ENCODE measurements around the gene SORCS2.

DNA sequence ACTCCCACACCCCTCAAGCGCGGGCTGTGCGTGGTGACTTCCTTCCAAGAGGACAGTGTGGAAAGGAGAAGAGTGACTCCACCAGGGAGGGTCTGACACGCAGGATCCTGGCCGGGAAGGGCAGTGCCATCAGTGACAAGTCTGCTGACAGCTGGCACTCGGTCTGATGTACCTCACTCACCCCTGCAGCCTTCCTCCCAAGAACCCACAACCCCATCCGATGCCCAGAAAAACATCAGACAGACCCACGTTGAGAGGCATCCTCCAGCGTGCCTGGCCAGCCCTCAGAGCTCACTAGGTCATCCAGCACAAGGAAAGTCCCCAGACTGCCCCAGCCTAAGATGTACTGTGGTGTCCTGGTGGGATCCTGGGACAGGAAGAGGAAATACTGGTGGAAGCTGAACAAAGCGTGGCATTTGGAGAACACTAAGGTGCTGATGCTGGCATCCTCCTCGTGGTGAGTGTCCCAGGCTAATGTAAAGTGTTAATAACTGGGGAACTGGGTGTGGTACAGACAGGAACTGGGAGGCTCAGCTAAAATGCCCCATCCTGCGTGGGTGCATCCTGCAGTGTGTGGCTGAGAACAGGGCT is 442.4 kb downstream of the SORCS2 start:
- TF ChIP-seq ZNF274 (IDR thresholded peaks at IDR 0.05; ENCODE audit: low read depth, low read length) (no peak), YY1 (IDR thresholded peaks at IDR 0.05; ENCODE audit: insufficient read depth, insufficient read length) (no peak), SUZ12 (IDR thresholded peaks at IDR 0.05; ENCODE audit: extremely low read depth, insufficient read depth, insufficient read length) (no peak)
